K562 (cell line): ENCODE results near the gene ZBTB39.

Source experiments
- ATF6 ChIP-seq: sonication (generic); formaldehyde crosslinking; IDR thresholded peaks from 2 replicates; pipeline ENCODE4 v1.4.0; 2020; ENCODE audit warnings: mild to moderate bottlenecking, missing genetic modification reagents
- BCL6 ChIP-seq: fragments of 250-450 bp; sonication (Bioruptor Pico); IDR thresholded peaks from 2 replicates; pipeline ENCODE4 v1.4.0; 2020
- CTCF ChIP-seq, 3 experiments: IDR thresholded peaks in 2 of 3; conservative IDR thresholded peaks in 1 of 3; 2 replicates each; pipeline ENCODE4 v1.5.1; 2011 to 2012; ENCODE audit warnings: low read length in 3 of 3, mild to moderate bottlenecking in 3 of 3, control low read depth in 2 of 3, improper control_type of control experiment in 1 of 3, inconsistent platforms in 1 of 3, low read depth in 1 of 3, mixed read lengths in 1 of 3, moderate library complexity in 1 of 3; ENCODE audit not compliant: insufficient read depth in 2 of 3
- MAFK ChIP-seq: IDR thresholded peaks from 2 replicates; pipeline ENCODE4 v1.6.1; 2011; ENCODE audit warnings: low read length, improper control_type of control experiment
- NR2C2 ChIP-seq, 2 experiments: fragments of 200-800 bp in 1 of 2; sonication (Bioruptor generic) in 1 of 2; sonication (generic) in 1 of 2; formaldehyde crosslinking in 1 of 2; IDR thresholded peaks; 2 replicates each; pipeline versions ENCODE4 v1.6.1 to v1.8.0; 2016 to 2022; ENCODE audit warnings: mild to moderate bottlenecking in 1 of 2, missing compliant biosample characterization in 1 of 2, missing genetic modification characterization in 1 of 2, missing genetic modification reagents in 1 of 2

- TF ChIP-seq CTCF (IDR thresholded peaks at IDR 0.05 in 2 of 3, conservative IDR thresholded peaks at IDR 0.05 in 1 of 3; ENCODE audit: insufficient read depth in 2 of 3, low read depth in 1 of 3, low read length in 3 of 3) (no peak), BCL6 (CRISPR knock-in tag) (no peak), MAFK (no peak), NR2C2 (CRISPR knock-in tag; IDR thresholded peaks at IDR 0.05) (no peak), NR2C2 (tag; IDR thresholded peaks at IDR 0.05) (no peak), ATF6 (CRISPR knock-in tag) (no peak)
These were observed 40.9 kb upstream of the ZBTB39 start for GRCh38 chr12:57046947-57047890.
